Measurements from ENCODE around the gene ATOH8. TPM values are rescaled to one million over a fixed set of nuclear protein-coding genes. Genes with fewer than 3 reads are reported as not detected.

The ATOH8 gene
- total RNA-seq, 2 donors from 2014 or later, result 2.5 TPM

DNA sequence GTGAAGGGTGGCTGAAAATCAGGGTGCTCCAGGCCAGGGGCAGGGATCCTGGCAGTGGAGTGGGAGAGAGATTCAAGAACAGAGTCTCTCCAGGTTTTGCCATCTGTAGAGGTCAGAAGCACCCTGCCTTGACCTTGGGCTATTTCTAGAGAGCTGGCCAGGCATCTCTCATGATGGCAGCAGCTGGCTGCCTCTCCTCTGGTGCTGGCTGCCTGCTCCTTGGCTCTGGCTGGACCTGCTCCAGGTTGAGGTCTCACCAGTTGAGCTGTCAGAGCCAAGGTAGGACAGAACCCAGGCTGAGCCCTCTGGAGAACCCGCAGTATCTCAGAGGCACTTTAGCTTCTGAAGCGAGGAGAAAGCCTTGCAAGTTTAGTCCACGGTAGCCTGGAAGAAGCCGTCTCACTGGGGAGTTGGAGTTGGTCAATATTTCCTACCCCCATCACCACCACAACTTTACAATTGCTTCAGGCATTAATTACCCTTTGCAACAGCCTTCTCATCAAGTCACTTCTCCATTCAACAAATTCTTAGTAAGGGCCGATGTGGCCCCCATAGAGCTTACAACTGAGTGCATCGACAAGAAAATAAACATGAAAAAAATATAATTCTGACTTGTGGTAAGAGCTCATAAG is 34.1 kb upstream of the ATOH8 start:
- TF ChIP-seq, protein P1, sequence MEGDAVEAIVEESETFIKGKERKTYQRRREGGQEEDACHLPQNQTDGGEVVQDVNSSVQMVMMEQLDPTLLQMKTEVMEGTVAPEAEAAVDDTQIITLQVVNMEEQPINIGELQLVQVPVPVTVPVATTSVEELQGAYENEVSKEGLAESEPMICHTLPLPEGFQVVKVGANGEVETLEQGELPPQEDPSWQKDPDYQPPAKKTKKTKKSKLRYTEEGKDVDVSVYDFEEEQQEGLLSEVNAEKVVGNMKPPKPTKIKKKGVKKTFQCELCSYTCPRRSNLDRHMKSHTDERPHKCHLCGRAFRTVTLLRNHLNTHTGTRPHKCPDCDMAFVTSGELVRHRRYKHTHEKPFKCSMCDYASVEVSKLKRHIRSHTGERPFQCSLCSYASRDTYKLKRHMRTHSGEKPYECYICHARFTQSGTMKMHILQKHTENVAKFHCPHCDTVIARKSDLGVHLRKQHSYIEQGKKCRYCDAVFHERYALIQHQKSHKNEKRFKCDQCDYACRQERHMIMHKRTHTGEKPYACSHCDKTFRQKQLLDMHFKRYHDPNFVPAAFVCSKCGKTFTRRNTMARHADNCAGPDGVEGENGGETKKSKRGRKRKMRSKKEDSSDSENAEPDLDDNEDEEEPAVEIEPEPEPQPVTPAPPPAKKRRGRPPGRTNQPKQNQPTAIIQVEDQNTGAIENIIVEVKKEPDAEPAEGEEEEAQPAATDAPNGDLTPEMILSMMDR (IDR thresholded peaks at IDR 0.05), result no peak
- H3K27me3 ChIP-seq, result no peaks in the 10 kb centered on the region
- H3K9ac ChIP-seq (ENCODE audit: low read depth in 2 of 2, low read length in 2 of 2), result no peak overlapping the region
- no peaks in the 10 kb centered on the region for H3K9me3 ChIP-seq
- intact Hi-C loops (cut with DNase I), result no loop called here
- DNase-seq, result no peak
- H3K36me3 ChIP-seq, result no peaks in the 10 kb centered on the region
- no peak overlapping the region for H3K4me3 ChIP-seq
- no peak overlapping the region for H3K27ac ChIP-seq
- no peaks in the 10 kb centered on the region for H3K4me1 ChIP-seq

DNA sequence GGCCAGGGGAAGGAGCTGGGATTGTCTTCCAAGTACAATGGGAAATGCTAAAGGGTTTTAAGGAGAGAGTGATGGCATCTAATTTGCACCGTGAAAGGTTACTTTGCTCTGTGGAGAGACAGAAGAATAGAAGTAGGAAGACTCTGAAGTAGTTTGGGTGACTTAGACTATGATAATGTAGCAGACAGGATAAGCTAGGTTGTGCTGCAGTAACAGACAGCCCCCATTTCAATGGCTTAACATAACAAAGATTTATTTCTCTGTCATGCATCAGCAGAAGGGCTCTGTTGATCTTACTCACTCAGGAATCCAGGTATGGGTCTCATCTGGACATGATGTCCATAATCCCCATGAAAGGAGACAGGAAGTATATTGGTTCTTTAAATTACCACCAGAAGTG is 33.3 kb upstream of the ATOH8 start:
- H3K27me3 ChIP-seq, result no peaks in the 10 kb centered on the region
- no peaks in the 10 kb centered on the region for H3K9me3 ChIP-seq
- no peak overlapping the region for H3K4me3 ChIP-seq
- DNase-seq, result no peak
- no peaks in the 10 kb centered on the region for H3K4me1 ChIP-seq
- H3K27ac ChIP-seq, result no peak overlapping the region
- no peaks in the 10 kb centered on the region for H3K36me3 ChIP-seq
- intact Hi-C loops (cut with DNase I), result no loop called here
- no peak overlapping the region for H3K9ac ChIP-seq (ENCODE audit: low read depth in 2 of 2, low read length in 2 of 2)
- TF ChIP-seq, protein P1 (IDR thresholded peaks at IDR 0.05), result no peak

DNA sequence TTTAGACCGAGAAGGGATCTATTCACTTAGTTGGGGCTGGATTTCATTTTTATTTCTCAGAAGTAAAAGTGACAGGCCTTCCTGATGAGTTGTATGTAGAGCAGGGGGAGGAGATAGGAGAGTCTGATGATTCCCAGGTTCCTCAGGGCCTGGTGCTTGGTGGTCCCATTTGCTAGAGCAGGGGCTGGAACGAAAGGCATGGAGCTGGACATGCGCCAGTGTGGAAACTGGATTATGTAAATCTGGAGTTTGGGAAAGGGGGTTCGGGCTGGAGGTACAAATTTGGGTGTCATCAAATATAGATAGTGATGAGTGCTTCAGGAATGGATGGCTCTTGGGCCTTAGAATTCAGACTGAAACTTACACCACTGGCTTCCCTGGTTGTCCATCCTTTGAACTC is 32.1 kb upstream of the ATOH8 start:
- Histone ChIP-seq H3K27me3 (no peaks in the 10 kb centered on the region), H3K4me1 (no peaks in the 10 kb centered on the region), H3K9me3 (no peaks in the 10 kb centered on the region), H3K4me3 (no peak overlapping the region), H3K36me3 (no peaks in the 10 kb centered on the region), H3K9ac (ENCODE audit: low read depth in 2 of 2, low read length in 2 of 2) (no peak overlapping the region), H3K27ac (no peak overlapping the region)
- intact Hi-C loops (cut with DNase I), result no loop called here
- TF ChIP-seq, protein P1 (IDR thresholded peaks at IDR 0.05), result no peak
- no peak for DNase-seq

DNA sequence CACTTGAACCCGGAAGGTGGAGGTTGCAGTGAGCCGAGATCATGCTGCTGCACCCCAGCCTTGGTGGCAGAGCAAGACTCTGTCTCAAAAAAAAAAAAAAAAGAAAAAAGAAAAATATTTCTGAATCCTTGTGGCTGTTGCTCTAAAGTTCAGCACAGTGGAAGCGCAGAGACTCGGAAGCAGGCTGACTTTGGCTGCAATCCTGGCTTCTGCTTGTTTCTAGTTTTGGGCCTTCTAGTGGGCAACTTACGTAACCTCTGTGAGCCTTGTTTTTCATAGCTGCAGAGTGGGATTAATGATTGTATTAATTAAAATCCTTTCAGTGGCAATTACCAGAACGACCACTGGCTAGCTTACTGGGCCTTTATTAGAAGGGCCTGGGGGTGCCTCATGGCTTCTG is 31.3 kb upstream of the ATOH8 start:
- DNase-seq, result no peak

DNA sequence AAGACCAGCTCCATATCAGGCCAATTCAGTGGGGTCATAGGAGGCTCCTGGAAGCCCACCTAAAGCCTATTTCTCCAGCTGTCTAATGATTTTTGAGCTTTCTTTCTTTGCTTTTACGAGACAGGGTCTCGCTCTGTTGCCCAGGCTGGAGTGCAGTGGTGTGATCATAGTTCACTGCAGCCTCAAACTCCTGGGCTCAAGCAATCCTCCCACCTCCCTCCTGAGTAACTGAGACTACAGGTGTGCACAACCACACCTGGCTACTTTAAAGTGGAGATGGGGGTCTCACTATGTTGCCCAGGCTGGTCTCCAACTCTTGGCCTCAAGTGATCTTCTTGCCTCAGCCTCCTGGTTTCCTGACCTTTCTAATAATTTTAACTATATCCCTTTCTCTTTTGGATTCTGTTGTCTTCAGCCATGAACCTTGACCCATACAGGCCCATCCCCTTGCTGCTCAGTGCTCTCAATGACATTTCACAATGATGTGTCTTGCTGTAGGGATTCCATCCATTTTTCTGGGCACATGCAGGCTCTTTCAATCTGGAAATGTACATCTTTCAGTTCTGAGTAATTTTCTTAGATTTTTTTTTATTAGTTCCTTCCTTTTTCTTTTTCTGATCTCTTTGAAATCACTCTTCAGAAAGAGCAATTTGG is 30.0 kb upstream of the ATOH8 start:
- H3K9me3 ChIP-seq, result no peaks in the 10 kb centered on the region
- no peaks in the 10 kb centered on the region for H3K36me3 ChIP-seq
- TF ChIP-seq, protein P1 (IDR thresholded peaks at IDR 0.05), result no peak
- H3K4me1 ChIP-seq, result no peaks in the 10 kb centered on the region
- H3K9ac ChIP-seq (ENCODE audit: low read depth in 2 of 2, low read length in 2 of 2), result no peak overlapping the region
- DNase-seq, result no peak
- intact Hi-C loops (cut with DNase I), result no loop called here
- H3K27ac ChIP-seq, result no peak overlapping the region
- H3K27me3 ChIP-seq, result no peaks in the 10 kb centered on the region
- H3K4me3 ChIP-seq, result no peak overlapping the region

More for the DNA sequence above, 31.3 kb upstream of the ATOH8 start:
- intact Hi-C loops (cut with DNase I), result no loop called here
- Histone ChIP-seq H3K9ac (ENCODE audit: low read depth in 2 of 2, low read length in 2 of 2) (no peak overlapping the region), H3K27me3 (no peaks in the 10 kb centered on the region), H3K36me3 (no peaks in the 10 kb centered on the region), H3K9me3 (no peaks in the 10 kb centered on the region), H3K4me1 (no peaks in the 10 kb centered on the region), H3K4me3 (no peak overlapping the region), H3K27ac (no peak overlapping the region)
- TF ChIP-seq, protein P1 (IDR thresholded peaks at IDR 0.05), result no peak

Measured in colonic mucosa (tissue), 4 donors.